Lung microvascular endothelial cell (primary cell): ENCODE data around the gene ZNF672. TPM values are rescaled to one million over a fixed set of nuclear protein-coding genes. Genes with fewer than 3 reads are reported as not detected.
A peak's percentile ranks its signal among the peaks of the same experiment; 100 is the strongest.
"Not testable (repeated sequence)": the region's sequence is repeated elsewhere in the genome, so short reads cannot be mapped to it uniquely, and the experiment has no call there.

ENCODE experiments used
- DNase-seq, 2 donors: peaks; one replicate each; pipeline versions ENCODE4 v3.0.0 to v3.0.0-alpha.2; 2010; ENCODE audit warnings: low read depth in 2 of 2
- total RNA-seq: library from RNA; depleted of rRNA; stranded (reverse); fragments of >200 nt; gene quantifications from 2 replicates; pipeline ENCODE4 v1.2.1, GENCODE V29; 2014

Gene ZNF672
- total RNA-seq, 1 donor from 2014 or later, result 16.7 TPM

- DNase-seq, result no peak
These were observed 25.1 kb upstream of the ZNF672 start for GRCh38 chr1:248812736-248813425.

- no peak for DNase-seq
These were observed 24.5 kb upstream of the ZNF672 start for GRCh38 chr1:248813546-248813945.

DNA sequence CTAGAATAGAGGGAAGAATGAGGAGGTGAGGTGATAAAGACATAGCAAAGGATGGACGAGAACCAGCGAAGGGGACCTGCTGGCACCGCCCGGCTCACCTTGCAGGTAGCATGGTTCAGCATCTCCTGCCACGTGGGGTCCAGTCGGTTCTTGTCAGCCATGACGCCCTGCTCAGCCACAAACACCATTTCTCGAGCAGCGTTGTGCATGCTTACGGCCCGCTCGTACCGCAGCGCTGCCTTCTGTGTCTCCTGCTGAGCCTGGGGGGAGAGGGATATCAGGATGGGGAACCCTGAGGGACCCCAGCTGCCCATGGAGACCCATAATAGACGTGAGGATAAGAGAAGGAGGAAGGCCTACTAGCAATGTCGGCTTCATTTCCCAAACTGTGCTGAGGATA is 23.7 kb upstream of the ZNF672 start:
- no peak for DNase-seq

DNA sequence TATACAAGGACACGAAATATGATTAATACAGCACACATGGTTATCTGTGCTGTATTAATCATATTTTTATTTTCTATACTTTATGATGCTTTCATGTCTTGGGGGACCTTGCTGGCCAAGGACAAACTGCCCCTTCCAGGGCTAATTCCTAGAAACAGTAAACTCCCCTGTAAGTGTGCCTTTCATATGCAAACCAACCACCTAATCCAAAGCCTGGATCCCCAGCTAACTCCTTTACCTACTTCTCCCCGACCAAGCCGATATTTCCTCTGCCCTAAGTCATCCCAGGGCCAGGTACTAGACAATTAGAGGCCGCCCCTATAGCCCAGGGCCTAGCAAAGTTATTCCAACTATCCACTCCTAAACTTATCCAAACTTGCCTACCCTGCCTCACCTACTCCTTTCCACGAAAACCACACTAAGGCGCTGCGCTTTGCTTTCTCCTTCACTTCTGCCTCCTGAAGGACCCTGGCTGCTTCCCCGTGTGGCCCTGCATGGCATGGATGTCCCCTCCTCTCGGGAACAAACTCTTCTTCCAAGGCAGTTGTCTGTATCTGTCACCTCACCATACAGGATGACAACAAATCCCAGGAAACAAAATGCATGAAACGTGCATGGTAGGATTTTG is 22.5 kb upstream of the ZNF672 start:
- DNase-seq, result no peak

DNA sequence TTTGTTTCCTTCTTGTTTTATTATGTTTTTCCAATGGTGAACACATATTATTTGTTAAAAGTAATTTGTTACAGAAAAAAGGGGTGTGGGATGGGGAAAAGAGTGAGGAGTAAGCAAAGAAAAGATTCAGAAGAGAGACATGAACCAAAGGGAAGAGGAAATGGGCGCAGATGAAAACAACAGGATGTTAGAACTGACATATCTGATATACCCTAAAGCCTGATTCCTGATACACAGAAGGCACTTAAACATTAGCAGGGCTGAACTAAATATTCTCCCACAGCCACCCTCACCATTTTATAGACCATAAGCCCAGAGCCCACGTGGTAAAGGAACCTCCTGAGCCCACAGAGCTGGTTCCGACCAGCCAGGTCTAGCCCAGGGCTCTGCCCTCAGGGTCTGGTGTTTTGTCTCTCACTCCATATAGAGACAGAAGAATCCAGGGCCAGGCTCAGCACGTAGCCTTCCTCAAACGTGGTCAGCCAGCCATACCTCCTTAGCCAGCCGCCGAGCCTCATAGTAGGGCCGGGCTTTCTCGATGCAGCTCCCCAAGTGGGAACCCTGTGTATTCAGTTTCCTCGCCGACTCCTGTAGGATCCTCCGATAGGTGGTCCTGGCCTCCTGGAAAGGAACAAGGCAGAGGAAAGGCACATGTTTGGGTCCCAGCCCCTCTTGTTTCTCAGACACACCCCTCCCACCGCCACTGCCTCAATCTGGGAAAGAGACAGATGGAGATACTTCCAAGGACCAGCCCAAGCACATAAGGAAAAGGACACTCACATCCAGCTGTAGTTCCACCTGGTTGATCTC is 21.8 kb upstream of the ZNF672 start:
- no peak for DNase-seq

GRCh38 chr1:248817065-248817464 is 21.0 kb upstream of the ZNF672 start:
- DNase-seq, result no peak

DNA sequence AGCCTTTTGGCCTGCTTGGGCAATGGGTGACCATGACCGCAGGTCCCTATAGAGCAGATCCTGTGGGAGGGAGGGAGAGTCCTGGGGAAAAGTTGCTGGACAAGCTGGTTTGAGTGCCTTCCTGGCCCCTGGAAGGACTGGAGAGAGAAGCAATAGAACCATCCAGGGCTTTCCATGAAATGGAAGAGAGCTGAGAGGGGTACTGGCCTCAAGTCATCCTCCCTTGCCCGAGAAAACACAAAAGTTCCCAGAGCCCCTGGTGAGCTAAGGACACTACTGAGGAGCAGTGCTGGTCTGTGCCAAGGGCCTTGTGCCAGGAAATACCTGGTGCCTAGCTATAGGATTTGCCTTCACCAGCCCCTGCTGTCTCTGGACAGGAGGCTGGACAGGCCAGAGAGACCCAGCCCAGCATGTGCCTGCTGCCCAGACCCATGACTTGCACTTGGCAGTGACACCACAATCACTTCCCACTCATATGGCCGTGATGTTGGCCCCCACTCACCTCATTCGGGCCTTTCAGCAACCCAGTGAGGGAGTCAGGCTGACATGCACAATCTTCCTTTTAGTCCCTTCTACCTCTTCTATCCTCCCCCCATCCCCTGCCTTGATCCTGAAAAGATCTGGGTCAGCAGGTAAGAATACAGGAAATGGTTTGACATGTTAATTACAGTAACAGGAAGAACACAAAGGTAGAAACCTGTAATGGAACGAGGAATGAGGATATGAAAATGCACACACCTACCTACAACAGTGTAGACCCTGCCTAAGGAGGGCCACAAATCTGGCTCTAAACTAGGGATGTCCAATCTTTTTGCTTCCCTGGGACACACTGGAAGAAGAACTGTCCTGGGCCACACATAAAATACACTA is 19.3 kb upstream of the ZNF672 start:
- DNase-seq, result no peak

GRCh38 chr1:248820041-248820585 is 17.9 kb upstream of the ZNF672 start:
- no peak for DNase-seq

DNA sequence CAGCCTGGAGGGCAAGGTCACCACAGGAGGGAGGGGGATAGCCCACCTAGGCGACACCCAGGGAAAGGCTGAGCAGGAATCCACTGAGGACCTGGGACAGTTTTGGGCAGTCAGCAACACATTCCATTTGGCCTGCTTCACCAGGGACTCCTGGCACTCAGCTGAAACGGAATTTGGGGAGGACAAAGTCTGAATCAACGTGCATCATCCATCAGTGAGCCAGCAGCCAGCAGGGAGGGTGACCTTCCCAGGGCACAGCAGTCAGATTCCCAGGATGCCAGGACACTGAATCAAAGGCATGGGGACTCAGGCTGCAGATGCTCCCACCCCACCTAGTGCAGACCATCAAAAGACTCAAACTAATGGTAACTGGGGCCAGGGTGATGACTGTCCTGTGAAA is 16.9 kb upstream of the ZNF672 start:
- peak in 1 of 2 donors; percentile 46 for DNase-seq

DNA sequence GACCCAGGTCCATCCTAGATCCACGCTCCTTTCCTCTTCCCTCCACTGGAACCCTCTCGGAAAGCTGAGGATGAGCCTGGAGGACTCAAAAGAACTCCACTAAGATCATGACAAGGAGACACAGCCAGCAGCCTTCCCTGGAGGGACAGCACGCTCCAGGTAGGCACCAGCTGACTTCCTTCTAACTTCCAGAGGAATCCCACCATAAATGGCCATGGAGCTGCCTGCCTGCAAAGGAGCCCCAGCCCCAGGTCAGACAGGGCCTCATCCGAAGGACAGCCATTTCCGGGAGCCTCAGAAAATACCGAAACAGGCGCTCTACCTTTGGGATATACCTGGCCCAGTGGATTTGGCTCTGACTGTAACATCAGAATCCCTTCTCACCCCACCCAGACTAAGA is 16.4 kb upstream of the ZNF672 start:
- no peak for DNase-seq

DNA sequence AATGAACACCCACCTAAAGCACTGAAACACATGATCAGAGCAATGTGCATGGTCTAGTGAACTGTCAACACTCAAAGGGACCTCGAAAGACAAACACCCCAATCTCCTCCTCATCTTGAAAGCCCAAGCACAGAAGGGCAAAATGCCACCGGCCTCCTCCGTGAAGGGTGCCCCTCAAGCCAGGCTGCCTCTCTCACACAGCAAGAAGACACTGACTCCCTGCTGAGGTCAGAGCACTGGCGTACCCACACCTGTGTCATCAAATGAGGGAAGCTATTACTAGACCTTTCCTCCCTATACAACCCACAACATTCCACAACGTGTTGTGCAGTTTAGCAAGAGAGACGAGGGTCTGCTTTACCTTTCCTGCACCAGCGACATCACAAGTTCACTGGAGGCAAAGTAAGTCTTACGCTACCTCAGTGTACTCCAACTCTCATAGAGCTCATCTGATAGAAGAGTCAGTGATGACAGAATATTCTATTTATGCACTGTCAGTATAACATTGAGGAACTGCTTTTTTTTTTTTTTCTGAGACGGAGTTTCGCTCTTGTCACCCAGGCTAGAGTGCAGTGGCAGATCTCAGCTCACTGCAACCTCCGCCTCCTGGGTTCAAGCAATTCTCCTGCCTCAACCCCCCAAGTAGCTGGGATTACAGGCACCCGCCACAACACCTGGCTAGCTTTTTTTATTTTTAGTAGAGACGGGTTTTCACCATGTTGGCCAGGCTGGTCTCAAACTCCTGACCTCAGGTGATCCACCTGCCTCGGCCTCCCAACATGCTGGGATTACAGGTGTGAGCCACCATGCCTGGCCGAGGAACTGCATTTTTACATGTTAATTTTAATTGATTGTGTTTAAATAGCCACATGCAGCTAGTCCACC is 15.6 kb upstream of the ZNF672 start:
- no peak for DNase-seq

GRCh38 chr1:248823517-248824001 is 14.5 kb upstream of the ZNF672 start:
- DNase-seq, result peak in 1 of 2 donors; percentile 28

- DNase-seq, result no peak
These were observed 13.7 kb upstream of the ZNF672 start for GRCh38 chr1:248824301-248824700.

- DNase-seq, result no peak
These were observed 13.3 kb upstream of the ZNF672 start for GRCh38 chr1:248824701-248825100.

GRCh38 chr1:248825136-248825535 is 12.9 kb upstream of the ZNF672 start:
- no peak for DNase-seq

- DNase-seq, result no peak
These were observed 12.5 kb upstream of the ZNF672 start for GRCh38 chr1:248825573-248825908.

DNA sequence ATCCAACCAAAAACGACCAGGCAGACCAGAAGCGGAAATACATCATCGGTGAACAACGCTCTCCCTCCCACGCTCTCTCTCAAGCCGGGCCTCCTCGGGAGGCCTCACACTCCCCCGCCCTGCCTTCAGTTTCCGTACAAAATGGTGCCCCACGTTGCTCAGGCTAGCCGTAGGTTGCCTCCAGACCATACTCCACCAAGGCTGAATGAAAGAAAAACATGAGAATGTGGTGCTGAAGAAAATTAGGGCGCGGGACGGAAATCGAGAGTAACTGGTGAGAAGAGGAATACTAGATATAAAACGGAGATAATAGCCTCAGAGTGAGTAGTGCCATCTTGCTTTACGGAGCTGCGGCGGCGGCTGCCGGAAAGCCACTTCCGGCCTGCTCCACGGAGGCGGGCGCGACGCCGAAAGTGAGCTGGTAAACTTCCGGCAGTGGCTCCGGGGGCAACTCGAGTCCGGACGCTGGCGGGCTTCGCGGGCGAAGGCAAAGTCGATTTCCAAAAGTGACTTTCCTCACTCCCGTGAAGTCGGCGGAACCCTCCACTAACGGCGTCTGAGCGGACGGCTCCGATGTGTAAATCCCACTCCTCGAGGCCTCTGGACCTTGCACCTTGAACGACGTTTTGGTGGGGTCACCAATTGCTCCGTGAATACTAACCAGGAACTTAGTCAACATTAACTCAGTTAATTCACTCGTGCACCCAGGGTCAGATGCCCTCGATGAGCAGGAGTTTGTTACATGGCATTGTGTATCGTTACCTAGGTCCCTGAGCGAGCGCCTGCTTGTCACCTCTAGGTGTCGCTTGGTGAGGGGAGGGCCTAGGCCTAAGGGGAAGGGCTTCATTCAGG is 11.9 kb upstream of the ZNF672 start, which contains the start of gene SH3BP5L:
TSS of gene SH3BP5L (minus strand) at position 7 of the 852 bp plus-strand sequence. CDS start 980 bp downstream, outside the sequence.
- DNase-seq, result peak; percentile 97 to 98

DNA sequence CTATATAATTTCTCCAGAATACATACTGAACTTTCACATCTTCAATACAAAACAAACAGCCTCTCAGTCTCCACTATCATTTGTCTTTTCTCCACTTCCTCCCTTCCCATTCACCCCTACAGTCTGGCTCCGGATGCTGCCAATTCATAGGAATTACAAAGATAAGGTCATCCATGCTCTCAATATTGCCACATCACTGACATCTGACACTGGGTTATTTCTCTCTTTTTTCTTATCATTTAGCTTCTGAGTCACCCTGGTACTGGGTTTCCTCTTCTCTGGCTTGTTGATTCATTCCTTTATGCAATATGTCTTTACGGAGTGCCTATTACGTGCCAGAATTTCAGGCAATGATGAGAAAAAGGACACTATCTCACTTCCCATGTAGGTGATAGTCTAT is 9.2 kb upstream of the ZNF672 start:
- DNase-seq, result peak; percentile 55 to 73

DNA sequence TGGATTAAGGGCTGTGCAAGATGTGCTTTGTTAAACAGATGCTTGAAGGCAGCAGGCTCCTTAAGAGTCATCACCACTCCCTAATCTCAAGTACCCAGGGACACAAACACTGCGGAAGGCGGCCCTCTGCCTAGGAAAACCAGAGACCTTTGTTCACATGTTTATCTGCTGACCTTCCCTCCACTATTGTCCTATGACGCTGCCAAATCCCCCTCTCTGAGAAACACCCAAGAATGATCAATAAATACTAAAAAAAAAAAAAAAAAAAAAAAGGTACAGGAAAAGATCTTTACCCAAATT is 7.4 kb upstream of the ZNF672 start:
- DNase-seq, result not testable (repeated sequence)
